Activated CD8-positive, alpha-beta memory T cell treated with anti-CD3 and anti-CD28 coated beads, Interleukin-2, amount 50 U/mL, for 24 hours (primary cell): ENCODE results near the gene MAP3K20.
"Not testable (repeated sequence)": the region's sequence is repeated elsewhere in the genome, so short reads cannot be mapped to it uniquely, and the experiment has no call there.

ENCODE experiments used
- DNase-seq: peaks from one replicate; pipeline ENCODE4 v3.0.0-alpha.2; 2020; ENCODE audit errors: extremely low read depth

The MAP3K20 gene

GRCh38 chr2:173161040-173161439, 85.4 kb downstream of the MAP3K20 start:
- DNase-seq, result no peak

- DNase-seq, result no peak
Observed at GRCh38 chr2:173161507-173161906, 85.9 kb downstream of the MAP3K20 start.

GRCh38 chr2:173163357-173163756, 87.7 kb downstream of the MAP3K20 start:
- DNase-seq, result not testable (repeated sequence)

- no peak for DNase-seq
Observed at GRCh38 chr2:173164396-173164795, 88.8 kb downstream of the MAP3K20 start.

- DNase-seq, result no peak
Observed at GRCh38 chr2:173165443-173166238, 90.0 kb downstream of the MAP3K20 start.

- DNase-seq, result no peak
Observed at GRCh38 chr2:173171321-173171720, 95.7 kb downstream of the MAP3K20 start.

GRCh38 chr2:173171924-173172643, 96.4 kb downstream of the MAP3K20 start:
- DNase-seq, result no peak

- DNase-seq, result not testable (repeated sequence)
Observed at GRCh38 chr2:173174339-173174738, 98.7 kb downstream of the MAP3K20 start.

GRCh38 chr2:173175222-173175621, 99.6 kb downstream of the MAP3K20 start:
- DNase-seq, result no peak

GRCh38 chr2:173181982-173182381, 106.3 kb downstream of the MAP3K20 start:
- no peak for DNase-seq

GRCh38 chr2:173184031-173185004, 108.7 kb downstream of the MAP3K20 start:
- no peak for DNase-seq

GRCh38 chr2:173185437-173185836, 109.8 kb downstream of the MAP3K20 start:
- DNase-seq, result no peak

- DNase-seq, result no peak
Observed at GRCh38 chr2:173187941-173188788, 112.5 kb downstream of the MAP3K20 start.

- DNase-seq, result no peak
Observed at GRCh38 chr2:173191601-173192000, 116.0 kb downstream of the MAP3K20 start.

- no peak for DNase-seq
Observed at GRCh38 chr2:173192071-173192470, 116.4 kb downstream of the MAP3K20 start.

- DNase-seq, result no peak
Observed at GRCh38 chr2:173193925-173194324, 118.3 kb downstream of the MAP3K20 start.

- no peak for DNase-seq
Observed at GRCh38 chr2:173195100-173195499, 119.5 kb downstream of the MAP3K20 start.

- no peak for DNase-seq
Observed at GRCh38 chr2:173196080-173196479, 120.4 kb downstream of the MAP3K20 start.

- DNase-seq, result no peak
Observed at GRCh38 chr2:173196638-173197037, 121.0 kb downstream of the MAP3K20 start.

- DNase-seq, result no peak
Observed at GRCh38 chr2:173198327-173198726, 122.7 kb downstream of the MAP3K20 start.

- no peak for DNase-seq
Observed at GRCh38 chr2:173199294-173199693, 123.6 kb downstream of the MAP3K20 start.
